ENCODE measurements around the gene PPT2.

The PPT2 gene

GRCh38 chr6:32203426-32204267 is 49.7 kb downstream of the PPT2 start:
- Histone ChIP-seq H3K9me2 (replicated peaks; ENCODE audit: insufficient read depth, low read length) (no peaks in the 10 kb centered on the region), H3K9me3 (replicated peaks; ENCODE audit: insufficient read depth, low read length) (no peaks in the 10 kb centered on the region), H3K4me1 (ENCODE audit: low read length) (no peaks in the 10 kb centered on the region), H3K27me3 (replicated peaks; ENCODE audit: insufficient read depth, low read length) (peaks cover 31% of the 10 kb centered on the region), H3K4me2 (ENCODE audit: low read depth, low read length) (no peak overlapping the region), H2AFZ (ENCODE audit: low read length) (no peak overlapping the region), H3K9ac (ENCODE audit: low read length) (no peak overlapping the region), H3K36me3 (replicated peaks; ENCODE audit: insufficient read depth, low read length) (no peaks in the 10 kb centered on the region), H3F3A (ENCODE audit: insufficient read depth, low read length) (no peaks in the 10 kb centered on the region), H4K20me1 (ENCODE audit: insufficient read depth, low read length) (no peaks in the 10 kb centered on the region), H3K27ac (ENCODE audit: low read length) (no peak overlapping the region), H3K4me3 (ENCODE audit: low read length) (no peak overlapping the region), H3K79me2 (ENCODE audit: low read length) (no peaks in the 10 kb centered on the region)
- DNase-seq, result no peak
- TF ChIP-seq EZH2phosphoT487 (IDR thresholded peaks at IDR 0.05; ENCODE audit: low read length), result no peak
- TF ChIP-seq CTCF (IDR thresholded peaks at IDR 0.05; ENCODE audit: low read length), result no peak

- H2AFZ ChIP-seq (ENCODE audit: low read length), result no peak overlapping the region
- H4K20me1 ChIP-seq (ENCODE audit: insufficient read depth, low read length), result no peaks in the 10 kb centered on the region
- no peak overlapping the region for H3K9ac ChIP-seq (ENCODE audit: low read length)
- no peaks in the 10 kb centered on the region for H3K79me2 ChIP-seq (ENCODE audit: low read length)
- H3K9me2 ChIP-seq (replicated peaks; ENCODE audit: insufficient read depth, low read length), result no peaks in the 10 kb centered on the region
- no peaks in the 10 kb centered on the region for H3K4me1 ChIP-seq (ENCODE audit: low read length)
- TF ChIP-seq EZH2phosphoT487 (IDR thresholded peaks at IDR 0.05; ENCODE audit: low read length) (no peak), CTCF (IDR thresholded peaks at IDR 0.05; ENCODE audit: low read length) (no peak), EZH2 (optimal IDR thresholded peaks at IDR 0.05; ENCODE audit: low read depth, low read length) (no peak)
- no peaks in the 10 kb centered on the region for H3K36me3 ChIP-seq (replicated peaks; ENCODE audit: insufficient read depth, low read length)
- no peak overlapping the region for H3K4me2 ChIP-seq (ENCODE audit: low read depth, low read length)
- H3F3A ChIP-seq (ENCODE audit: insufficient read depth, low read length), result no peaks in the 10 kb centered on the region
- no peak for DNase-seq
- H3K4me3 ChIP-seq (ENCODE audit: low read length), result no peak overlapping the region
- H3K9me3 ChIP-seq (replicated peaks; ENCODE audit: insufficient read depth, low read length), result no peaks in the 10 kb centered on the region
- no peak overlapping the region for H3K27ac ChIP-seq (ENCODE audit: low read length)
- peaks cover 31% of the 10 kb centered on the region for H3K27me3 ChIP-seq (replicated peaks; ENCODE audit: insufficient read depth, low read length)
These were observed 50.4 kb downstream of the PPT2 start for GRCh38 chr6:32204268-32204715.

GRCh38 chr6:32208996-32209395 is 55.1 kb downstream of the PPT2 start:
- H3K27ac ChIP-seq (ENCODE audit: low read length), result no peak overlapping the region
- H3K9me3 ChIP-seq (replicated peaks; ENCODE audit: insufficient read depth, low read length), result no peaks in the 10 kb centered on the region
- no peaks in the 10 kb centered on the region for H3K9me2 ChIP-seq (replicated peaks; ENCODE audit: insufficient read depth, low read length)
- no peak overlapping the region for H3K9ac ChIP-seq (ENCODE audit: low read length)
- no peak overlapping the region for H2AFZ ChIP-seq (ENCODE audit: low read length)
- no peak for DNase-seq
- peaks cover 15% of the 10 kb centered on the region; the same call in 1 of the 2 replicates for H3K27me3 ChIP-seq (replicated peaks; ENCODE audit: insufficient read depth, low read length)
- H3K36me3 ChIP-seq (replicated peaks; ENCODE audit: insufficient read depth, low read length), result no peaks in the 10 kb centered on the region
- no peak overlapping the region for H3K4me2 ChIP-seq (ENCODE audit: low read depth, low read length)
- H3K79me2 ChIP-seq (ENCODE audit: low read length), result no peaks in the 10 kb centered on the region
- H3K4me1 ChIP-seq (ENCODE audit: low read length), result no peaks in the 10 kb centered on the region
- H3K4me3 ChIP-seq (ENCODE audit: low read length), result no peak overlapping the region
- TF ChIP-seq CTCF (IDR thresholded peaks at IDR 0.05; ENCODE audit: low read length) (no peak), EZH2 (optimal IDR thresholded peaks at IDR 0.05; ENCODE audit: low read depth, low read length) (no peak)
- no peaks in the 10 kb centered on the region for H3F3A ChIP-seq (ENCODE audit: insufficient read depth, low read length)
- H4K20me1 ChIP-seq (ENCODE audit: insufficient read depth, low read length), result no peaks in the 10 kb centered on the region
